GM21447 (cell line): Measurements from ENCODE around the gene ATXN3L.

Experiments used
- ATAC-seq: cut with Tn5 transposase; IDR thresholded peaks from one replicate; pipeline ENCODE4 v1.9.1; 2021; ENCODE audit not compliant: unreplicated experiment

ATXN3L gene

GRCh38 chrX:13270360-13270759 lies 49.5 kb downstream of the ATXN3L start:
- no peak for ATAC-seq

- ATAC-seq: no peak
Measured at GRCh38 chrX:13268874-13269273, 51.0 kb downstream of the ATXN3L start.
